NCI-H1417 (cell line): ENCODE measurements around the gene KIF3B.
"Not testable (repeated sequence)": the region's sequence is repeated elsewhere in the genome, so short reads cannot be mapped to it uniquely, and the experiment has no call there.

Source experiments
- DNase-seq, 3 experiments: peaks; one replicate each; lab custom pipeline; 2025; lab: John Stamatoyannopoulos, UW

The KIF3B gene

DNA sequence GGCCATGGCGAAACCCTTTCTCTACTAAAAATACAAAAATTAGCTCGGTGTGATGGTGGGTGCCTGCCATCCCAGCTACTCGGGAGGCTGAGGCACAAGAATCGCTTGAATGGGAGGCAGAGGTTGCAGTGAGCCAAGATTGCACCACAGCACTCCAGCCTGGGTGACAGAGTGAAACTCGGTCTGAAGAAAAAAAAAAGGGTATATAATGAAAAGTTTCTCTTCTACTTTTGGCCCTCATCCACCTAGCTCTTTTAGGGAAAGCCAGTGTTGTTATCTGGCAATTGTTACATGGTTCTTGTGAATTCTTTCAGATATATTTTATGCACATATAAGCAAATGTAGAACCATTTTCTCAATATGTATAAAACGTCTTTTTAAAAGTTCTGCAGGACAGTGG lies 19.0 kb downstream of the KIF3B start:
- no peak for DNase-seq

DNA sequence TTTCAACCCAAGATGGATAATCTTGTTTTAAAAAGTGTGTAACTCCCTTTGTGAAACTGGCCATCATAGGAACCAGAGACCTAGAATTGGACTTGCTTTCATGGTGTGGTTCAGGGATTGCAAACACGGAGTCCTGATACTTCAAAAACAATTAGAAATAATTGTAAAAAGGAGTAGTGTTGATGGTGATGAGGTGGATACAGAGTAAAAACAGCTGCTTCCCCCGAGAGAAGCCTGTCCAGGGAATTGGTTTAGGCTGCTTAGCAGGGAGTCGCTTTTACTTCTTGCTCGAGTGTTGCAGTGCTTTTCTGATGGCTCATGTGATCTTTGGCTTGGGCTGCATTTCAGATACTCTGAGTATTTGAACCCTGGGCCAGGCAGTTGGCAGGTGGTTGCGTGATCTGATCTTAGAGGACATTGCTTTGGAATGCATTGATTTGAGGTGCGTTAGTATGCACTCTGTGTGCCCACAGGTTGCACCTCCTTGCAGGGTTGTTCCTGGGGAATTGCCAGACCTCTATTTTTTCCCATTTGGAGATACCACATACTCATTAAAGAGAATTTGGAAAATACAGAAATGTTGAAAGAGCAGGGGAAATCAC lies 19.5 kb downstream of the KIF3B start:
- no peak for DNase-seq

DNA sequence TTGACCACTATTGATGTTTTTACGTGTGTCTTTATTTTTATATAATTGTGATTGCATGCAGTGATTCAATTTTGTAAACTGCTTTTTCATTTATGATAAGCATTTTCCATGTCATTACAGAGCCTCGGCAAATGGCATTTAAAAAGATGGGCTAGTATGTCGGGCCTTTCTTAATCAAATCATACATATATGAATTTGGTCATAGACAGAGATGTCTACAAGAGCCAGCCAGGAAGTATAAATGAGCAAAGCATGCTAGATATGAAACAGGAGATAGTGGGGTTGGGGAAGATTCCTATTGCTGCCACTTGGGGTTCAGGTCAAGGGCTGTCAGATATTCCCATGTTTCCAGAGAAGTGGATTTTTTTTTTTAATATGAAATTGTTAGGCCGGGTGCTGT lies 20.0 kb downstream of the KIF3B start:
- DNase-seq, result no peak

DNA sequence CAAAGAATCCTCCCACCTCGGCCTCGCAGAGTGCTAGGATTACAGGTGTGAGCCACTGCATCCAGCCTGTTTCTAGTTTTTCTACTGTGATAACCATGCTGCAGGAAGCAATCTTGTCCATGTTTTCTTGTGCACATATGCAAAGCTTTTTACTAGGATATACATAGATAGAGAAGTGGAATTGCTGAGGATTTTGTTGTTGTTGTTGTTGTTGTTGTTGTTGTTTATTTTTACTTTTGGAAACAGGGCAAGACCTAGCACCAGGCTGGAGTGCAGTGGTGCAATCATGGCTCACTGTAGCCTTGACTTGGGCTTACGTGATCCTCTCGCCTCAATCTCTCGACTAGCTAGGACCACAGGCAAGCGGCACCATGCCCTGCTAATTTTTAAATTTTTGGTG lies 23.2 kb downstream of the KIF3B start:
- DNase-seq, result no peak

DNA sequence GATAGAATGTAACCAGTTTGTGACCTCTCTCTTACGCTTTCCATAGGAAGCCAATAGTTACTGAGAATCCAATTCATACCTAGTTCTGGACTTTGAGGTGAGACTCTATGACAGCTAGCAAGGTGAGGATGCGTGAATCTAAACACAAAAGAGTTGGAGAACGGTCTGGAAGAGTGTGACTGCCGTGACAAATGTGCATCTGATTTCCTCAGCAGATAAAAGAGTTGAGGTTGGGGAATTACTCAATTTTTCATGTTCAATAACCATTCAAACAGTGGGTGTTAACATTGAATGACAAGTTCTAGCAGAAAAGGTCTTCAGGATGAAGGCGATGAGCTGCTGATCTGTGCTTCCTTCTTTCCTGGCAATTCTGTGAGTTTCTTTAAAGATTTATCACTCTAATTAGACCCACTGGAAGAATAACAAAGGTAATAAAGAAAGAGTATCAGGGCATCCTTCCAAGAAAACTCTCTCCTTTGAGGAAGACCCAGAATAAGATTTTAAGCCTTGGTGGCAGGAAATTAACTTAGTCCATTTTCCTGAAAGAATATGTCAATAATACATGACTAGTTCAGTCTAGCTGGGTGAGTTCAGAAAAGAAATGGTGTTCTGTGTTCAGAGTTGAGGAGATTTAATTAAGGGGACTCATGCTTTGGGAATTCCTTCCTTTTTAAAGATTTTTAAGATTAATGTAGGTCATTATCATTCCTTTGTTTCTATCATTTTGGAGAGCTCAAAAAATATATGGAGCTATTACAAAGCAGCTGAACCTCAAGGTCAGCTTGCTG lies 24.5 kb downstream of the KIF3B start:
- no peak for DNase-seq

DNA sequence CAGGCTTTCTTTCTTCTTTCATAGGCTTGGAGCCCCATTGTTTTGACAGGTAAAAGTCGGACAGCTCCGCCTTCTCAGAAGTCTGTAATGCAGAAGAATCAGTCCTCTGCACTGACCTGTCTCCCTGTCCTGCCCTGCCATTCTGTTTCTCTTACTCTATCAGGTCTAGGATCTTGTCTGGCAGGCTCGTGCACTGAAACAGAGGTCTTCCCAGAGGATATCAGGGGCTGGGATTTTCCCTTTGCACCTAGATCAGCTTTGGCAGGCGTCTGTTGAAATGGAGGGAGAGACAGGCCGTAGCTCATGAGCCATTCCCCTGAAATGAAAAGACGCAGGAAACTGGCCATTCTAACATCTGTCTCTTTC lies 25.0 kb downstream of the KIF3B start:
- no peak for DNase-seq

DNA sequence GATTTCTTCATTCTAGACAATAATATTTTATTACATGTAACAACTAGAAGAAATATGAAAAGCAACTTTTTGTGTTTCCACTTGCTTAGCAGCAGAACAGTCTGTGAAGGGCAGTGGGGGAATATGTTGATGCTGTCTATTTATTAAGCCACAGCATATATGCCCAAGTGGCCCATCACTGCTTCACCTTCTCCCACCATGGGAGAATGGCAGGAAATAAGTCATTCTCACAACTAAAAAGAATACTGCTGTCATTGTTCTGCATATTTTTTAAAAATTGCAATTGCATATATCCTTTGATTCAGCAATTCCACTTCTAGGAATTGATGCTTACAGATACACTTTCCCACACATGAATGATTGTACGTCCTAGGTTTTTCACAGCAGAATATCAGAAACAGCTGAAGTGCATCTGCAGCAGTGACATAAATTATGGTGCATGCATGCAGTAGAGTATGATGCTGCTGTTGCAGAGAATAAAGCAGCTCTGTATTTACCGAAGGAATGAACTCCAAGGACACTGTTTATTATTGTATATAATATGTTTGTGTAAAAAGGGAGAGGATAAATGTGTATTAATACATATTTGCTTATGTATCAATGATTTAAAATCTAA lies 26.8 kb downstream of the KIF3B start:
- DNase-seq, result no peak

DNA sequence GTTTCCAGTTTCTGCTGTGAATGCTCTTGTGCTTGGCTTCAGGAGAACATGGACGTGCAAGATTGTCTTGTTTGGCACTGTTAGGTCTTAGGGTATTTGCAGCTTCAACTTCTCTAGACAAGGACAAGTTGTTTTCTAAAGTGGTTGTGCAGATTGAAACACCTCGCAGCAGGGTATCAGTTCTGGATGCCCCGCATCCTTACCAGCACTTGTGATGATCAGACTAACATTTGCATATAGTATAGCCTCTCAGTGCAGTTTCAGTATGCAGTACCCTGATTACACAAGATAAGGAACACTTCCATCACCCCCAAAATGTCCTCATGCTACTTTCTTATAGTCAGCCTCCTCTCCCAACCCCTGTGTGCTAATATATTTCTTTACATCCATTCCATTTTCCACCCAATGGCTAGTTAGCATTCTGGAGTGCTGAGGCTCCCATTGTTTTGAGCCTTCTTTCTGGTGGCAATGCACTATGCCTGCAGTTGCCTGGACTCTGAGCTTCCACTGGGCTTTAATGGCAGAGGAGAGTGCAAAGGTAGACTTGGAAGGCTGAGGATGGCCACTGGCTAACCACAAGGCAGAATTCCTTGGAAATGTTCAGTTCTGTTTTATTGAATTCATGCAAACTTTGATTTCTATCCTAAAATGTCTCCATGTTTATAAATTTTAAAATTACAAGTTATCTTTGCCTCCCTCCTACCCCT lies 35.4 kb downstream of the KIF3B start:
- no peak for DNase-seq

DNA sequence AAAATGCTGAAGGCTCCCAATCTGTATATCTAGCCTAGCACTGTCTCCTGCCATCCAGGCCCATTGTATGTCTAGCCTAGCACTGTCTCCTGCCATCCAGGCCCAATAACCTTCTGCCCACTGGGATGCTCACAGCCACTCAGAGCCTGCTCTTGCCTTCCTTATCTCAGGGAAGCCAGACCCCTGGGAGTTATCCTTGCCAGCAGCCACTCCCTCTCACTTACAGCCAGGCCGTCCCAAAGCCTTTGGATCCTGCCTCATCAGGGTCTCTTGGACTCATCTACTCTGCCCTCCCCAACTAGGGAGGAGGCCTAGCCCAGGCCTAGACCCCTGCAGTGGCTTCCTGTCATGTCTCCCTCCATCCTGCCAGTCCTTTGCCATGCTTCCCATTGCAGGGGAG lies 37.3 kb downstream of the KIF3B start:
- DNase-seq, result no peak

DNA sequence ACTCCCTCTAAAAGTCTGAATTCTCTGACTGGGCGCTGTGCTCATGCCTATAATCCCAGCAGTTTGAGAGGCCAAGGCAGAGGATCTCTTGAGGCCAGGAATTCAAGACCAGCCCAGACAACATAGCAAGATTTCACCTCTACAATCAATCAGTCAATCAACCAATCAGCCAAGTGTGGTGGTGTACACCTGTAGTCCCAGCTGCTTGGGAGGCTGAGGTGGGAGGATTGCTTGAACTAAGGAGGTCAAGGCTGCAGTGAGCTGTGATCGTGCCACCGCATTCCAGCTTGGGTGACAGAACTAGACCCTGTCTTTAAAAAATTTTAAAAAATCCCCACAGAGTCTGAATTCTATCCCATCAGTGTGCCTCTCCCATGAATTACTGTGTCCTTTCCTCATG lies 37.9 kb downstream of the KIF3B start:
- DNase-seq, result no peak

DNA sequence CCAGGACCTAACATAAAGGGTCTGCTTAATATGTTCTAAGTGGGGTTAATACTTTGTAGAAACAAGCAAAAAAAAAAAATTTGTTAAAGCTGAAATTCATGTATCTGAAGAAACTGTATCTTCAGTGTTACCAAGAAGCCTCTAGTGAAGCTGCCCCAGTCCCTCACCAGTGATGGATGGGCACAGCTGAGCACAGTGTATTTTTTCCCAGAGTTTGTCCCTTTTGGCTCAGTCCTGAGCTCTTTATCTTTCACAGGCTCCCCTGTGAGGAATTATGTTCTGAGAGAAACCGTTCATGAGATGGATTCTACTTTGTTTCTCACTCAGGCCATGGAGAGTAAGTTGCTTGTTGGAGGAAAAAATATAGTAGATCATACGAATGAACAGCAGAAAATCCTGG lies 38.4 kb downstream of the KIF3B start:
- DNase-seq, result no peak

DNA sequence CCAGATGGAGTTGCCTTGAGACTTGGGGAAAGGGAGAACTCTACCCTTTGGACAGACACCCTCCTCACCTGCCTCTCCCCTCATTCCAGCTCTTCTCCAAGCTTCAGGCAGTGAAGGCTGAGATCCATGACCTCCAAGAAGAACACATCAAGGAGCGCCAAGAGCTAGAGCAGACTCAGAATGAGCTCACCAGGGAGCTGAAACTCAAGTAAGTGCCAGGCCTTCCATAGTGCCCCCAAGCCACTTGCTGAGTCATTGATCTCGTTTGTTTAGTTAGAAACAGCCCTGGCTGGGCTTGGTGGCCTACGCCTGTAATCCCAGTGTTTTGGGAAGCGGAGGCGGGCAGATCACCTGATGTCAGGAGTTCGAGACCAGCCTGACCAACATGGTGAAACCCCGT lies 39.2 kb downstream of the KIF3B start:
- DNase-seq, result no peak

DNA sequence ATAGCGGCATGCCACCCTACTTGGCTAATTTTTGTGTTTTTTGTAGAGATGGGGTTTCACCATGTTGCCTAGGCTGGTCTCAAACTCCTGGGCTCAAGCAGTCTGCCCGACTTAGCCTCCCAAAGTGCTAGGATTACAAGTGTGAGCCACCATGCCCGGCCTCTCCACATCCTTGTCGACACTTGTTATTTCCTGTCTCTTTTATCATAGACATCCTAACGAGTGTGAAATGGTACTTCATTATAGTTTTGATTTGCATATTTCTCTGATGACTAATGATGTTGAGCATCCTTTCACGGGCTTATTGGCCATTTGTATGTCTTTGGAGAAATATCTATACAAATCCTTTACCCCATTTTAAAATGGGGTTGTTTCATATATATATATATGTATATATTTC lies 41.6 kb downstream of the KIF3B start:
- DNase-seq, result no peak

DNA sequence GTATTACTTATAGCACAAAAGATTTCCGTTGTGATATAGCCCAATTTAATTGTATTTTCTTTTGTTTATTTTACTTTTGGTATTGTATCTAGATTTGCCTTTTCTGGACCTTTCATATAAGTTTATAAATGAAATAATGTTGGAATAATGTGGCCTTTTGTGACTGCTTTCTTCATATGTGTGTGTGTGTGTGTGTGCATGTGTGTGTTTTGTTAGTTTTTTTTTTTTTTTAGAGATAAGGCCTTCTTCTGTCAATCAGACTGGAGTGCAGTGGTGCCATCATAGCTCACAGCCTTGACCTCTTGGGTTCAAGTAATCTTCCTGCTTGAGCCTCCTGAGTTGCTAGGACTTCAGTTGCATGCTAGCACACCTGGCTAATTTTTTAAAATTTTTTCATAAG lies 42.9 kb downstream of the KIF3B start:
- DNase-seq, result no peak

DNA sequence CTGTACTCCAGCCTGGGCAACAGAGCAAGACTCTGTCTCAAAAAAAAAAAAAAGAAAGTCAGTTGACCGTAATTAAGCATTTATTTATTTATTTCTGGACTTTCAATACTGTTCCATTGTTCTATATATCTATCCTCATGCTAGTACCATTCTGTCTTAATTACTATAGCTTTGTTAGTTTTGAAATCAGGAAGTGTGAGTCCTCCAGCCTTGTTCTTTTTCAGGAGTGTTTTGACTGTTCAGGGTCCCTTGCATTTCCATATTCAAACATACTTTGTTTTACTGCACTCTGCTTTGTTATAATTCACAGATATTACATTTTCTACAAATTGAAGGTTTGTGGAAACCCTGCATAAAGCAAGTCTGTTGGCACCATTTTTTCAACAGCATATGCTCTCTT lies 43.9 kb downstream of the KIF3B start:
- DNase-seq, result no peak

DNA sequence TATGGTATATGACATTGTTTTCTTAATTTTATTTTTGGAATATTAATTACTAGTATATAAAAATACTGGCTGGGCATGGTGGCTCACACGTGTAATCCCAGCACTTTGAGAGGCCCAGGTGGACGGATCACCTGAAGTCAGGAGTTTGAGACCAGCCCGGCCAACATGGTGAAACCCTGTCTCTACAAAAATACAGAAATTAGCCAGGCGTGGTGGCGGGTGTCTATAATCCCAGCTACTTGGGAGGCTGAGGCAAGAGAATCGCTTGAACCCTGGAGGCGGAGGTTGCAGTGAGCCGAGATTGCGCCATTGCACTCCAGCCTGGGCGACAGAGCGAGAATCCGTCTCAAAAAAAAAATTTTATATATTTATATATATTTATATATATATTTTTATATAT lies 44.8 kb downstream of the KIF3B start:
- not testable (repeated sequence) for DNase-seq

DNA sequence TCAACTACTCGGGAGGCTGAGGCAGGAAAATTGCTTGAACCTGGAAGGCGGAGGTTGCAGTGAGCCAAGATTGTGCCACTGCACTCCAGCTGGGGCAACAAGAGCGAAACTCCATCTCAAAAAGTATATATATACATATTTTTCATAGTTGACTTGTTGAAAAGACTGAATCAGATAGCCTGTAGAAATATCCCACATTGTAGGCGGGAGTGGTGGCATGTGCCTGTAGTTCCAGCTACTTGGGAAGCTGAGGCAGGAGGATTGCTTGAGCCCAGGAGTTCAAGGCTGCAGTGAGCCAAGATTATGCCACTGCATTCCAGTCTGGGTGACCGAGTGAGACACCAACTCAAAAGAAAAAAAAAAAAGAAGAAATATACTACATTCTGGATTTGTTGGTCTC lies 46.3 kb downstream of the KIF3B start:
- not testable (repeated sequence) for DNase-seq

DNA sequence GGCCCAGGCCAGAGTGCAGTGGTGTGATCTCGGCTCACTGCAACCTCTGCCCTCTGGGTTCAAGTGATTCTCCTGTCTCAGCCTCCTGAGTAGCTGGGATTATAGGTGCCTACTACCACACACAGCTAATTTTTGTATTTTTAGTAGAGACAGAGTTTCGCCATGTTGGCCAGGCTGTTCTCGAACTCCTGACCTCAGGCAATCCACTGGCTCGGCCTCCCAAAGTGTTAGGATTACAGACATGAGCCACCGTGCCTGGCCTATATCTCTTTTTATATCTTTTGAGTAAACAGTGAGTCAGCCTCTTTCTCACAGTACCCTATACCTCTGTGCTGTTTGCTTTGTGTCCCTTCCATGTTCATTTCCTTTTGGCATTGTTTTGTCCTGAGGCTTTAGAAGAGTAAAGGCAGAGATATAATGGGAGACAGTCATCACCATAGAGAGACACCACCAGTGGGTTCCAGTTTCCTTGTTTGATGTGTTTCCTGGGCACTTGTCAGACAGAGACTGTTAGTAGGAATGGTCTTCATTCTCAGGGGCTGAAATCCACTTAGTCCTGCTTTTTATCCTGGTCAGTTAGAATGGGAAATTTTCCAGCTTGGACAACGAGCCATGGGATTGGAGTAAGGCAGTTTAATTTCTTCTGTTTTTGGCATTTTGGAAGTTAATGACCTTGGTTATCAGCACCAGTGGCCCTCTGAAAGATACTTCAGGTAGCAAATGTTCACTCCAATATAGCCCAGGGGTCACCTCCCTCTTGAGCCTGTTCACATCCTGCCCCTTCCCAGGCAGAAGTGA lies 48.5 kb downstream of the KIF3B start:
- DNase-seq, result peak in 2 of 3 experiments; percentile 60 to 68

DNA sequence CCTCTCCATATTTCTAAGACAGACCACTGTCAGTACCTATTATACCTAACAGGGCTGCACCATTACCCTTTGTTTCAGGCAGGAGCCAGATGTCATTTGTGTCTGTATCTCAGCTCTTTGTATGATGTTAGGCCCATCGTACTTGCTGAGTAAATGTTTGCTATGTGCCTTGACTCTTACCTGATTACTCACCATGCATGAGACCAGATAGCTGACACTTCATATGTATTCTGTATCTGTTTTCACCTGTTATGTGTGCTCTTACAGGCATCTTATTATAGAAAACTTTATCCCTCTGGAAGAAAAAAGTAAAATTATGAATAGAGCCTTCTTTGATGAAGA lies 49.0 kb downstream of the KIF3B start:
- peak in 1 of 3 experiments; percentile 70 for DNase-seq

DNA sequence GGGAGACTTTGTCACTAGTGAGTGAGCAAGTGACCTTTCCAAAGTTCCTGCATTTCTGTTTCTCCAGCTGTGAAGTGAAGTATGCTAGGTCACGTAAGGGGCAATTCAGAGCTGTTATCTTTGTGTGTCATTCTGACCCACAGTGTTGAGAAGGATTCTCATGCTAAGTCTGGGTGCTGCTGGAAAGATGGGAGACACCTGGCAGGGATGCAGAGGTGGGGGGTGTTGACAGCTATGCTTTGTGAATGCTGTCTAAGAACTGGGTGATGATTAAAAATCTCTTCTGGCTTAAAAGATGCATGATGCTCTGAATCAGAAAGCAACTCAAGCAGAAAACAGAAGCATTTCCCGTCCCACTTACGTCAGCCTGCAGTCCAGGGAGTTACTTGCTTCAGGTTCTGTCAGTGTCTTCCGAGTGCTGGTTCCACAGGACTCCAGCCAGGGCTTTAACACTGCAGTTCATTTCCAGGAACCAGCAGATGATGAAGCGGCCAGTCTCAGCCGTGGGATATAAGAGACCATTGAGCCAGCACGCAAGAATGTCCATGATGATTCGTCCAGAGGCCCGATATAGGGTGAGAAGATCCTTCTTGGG lies 49.7 kb downstream of the KIF3B start:
- DNase-seq, result no peak

DNA sequence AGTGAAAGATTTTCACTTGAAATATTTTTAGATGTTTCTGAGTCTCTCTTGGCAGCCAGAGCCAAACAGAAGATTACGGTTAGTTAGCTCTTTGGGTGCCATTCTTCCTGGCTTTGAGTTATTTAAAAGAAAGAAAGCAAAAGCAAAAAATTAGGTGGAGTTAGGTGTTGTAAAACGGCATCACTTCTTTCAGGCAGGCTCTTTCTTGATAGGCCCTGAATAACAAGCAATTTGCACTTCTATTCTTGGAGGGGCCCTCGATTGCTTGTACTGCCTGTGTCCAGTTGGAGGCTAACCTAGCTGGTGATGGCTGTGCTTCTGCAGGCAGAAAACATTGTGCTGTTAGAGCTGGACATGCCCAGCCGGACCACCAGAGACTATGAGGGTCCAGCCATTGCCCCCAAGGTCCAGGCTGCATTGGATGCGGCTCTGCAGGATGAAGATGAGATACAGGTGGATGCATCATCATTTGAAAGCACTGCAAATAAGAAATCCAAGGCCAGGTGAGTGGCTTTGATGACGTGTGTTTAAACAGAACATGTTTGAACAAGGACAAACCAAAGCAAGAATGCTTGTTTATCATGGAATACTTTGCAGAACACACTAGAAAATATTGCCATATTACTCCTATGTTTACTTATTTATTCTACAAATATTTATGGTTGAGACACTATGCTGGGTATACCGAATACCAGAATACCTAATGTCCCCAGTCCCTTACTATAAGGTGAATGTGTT lies 52.5 kb downstream of the KIF3B start:
- peak in 1 of 3 experiments; percentile 27 for DNase-seq
